ENCODE results near the gene MS4A18.

GRCh38 chr11:60720460-60720859, 4.1 kb upstream of the MS4A18 start:
- TF ChIP-seq POLR2A (IDR thresholded peaks at IDR 0.05) (no peak), POLR2AphosphoS5 (IDR thresholded peaks at IDR 0.05) (no peak)
- TF ChIP-seq, protein P1, sequence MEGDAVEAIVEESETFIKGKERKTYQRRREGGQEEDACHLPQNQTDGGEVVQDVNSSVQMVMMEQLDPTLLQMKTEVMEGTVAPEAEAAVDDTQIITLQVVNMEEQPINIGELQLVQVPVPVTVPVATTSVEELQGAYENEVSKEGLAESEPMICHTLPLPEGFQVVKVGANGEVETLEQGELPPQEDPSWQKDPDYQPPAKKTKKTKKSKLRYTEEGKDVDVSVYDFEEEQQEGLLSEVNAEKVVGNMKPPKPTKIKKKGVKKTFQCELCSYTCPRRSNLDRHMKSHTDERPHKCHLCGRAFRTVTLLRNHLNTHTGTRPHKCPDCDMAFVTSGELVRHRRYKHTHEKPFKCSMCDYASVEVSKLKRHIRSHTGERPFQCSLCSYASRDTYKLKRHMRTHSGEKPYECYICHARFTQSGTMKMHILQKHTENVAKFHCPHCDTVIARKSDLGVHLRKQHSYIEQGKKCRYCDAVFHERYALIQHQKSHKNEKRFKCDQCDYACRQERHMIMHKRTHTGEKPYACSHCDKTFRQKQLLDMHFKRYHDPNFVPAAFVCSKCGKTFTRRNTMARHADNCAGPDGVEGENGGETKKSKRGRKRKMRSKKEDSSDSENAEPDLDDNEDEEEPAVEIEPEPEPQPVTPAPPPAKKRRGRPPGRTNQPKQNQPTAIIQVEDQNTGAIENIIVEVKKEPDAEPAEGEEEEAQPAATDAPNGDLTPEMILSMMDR (IDR thresholded peaks at IDR 0.05) = no peak
